ENCODE measurements around the gene RCN2. TPM values are rescaled to one million over a fixed set of nuclear protein-coding genes. Genes with fewer than 3 reads are reported as not detected.

Gene RCN2
- total RNA-seq, 1 donor from 2014 or later, result 42.2 TPM

Other genes with a start within 250 kb of the RCN2 start
- 21.5 and 23.5 TPM in 2 replicates for gene SCAPER, start 26.4 kb upstream of the RCN2 start, total RNA-seq
- 218 and 226 TPM in 2 replicates for gene PSTPIP1, start 63.4 kb downstream of the RCN2 start, total RNA-seq
- gene TSPAN3, start 139.4 kb downstream of the RCN2 start, total RNA-seq, result 41.5 and 41.6 TPM in 2 replicates

Data from activated T-helper 1 cell treated with anti-CD3 and anti-CD28 coated beads, Interleukin-12 subunit alpha, Interleukin-12 subunit beta, Interleukin-2, Interleukin-4 antibody, amounts not matched to agents 30 ng/mL and 10 ng/mL and 1 ng/mL, durations not matched to agents 14 hours and 24 hours and 36 hours (primary cell).